Renal cortex interstitium (tissue), 11 donors: ENCODE data around the gene ATOH8. TPM values are rescaled to one million over a fixed set of nuclear protein-coding genes. Genes with fewer than 3 reads are reported as not detected.

Experiments used
- DNase-seq, 11 donors: peaks; one replicate each; pipeline ENCODE4 v3.0.0-alpha.2; 2013; ENCODE audit warnings: low read depth in 9 of 11, low spot score in 4 of 11; ENCODE audit errors: extremely low read depth in 1 of 11
- polyA plus RNA-seq, 3 donors: library from polyadenylated mRNA; unstranded; fragments of 120-200 nt; gene quantifications; one replicate each; pipeline ENCODE4 v1.2.1, GENCODE V29; 2013; ENCODE audit not compliant: insufficient read length in 3 of 3

The ATOH8 gene
- polyA plus RNA-seq, 3 donors: 10.3 to 16.0 (median 14.8) TPM

DNA sequence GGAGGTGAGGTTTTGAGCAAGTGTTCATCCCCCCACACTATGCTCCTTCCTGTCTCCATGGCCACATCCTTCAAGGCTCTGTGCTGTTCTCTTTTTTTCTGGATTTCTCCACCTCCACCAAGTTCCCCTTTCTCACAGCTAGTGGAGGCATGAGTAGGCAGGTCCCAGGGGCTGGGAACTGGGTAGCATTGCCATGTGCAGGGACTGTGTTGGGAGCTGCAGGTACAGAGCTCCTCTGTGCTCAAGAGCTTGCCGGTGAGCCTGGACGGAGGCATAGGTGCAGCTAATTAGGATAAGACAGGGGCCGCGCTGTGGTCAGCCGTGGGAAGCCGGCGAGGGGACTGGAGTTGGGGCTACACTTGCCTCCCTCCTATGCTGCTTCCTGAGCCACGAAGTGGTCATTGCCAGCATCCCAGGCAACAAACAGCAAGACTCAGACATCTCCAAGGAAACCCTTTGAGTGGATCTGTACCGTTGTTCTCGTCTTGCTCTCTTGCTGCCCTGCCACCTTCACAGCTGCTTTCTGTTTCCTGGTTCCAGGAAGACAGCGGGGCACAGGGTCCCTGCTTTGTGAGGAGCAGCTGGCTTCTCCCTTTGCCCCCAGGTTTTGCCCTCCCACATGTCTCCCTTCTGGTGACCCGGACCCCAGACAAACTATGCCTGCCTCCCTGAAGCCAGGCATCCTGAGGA lies 36.9 kb downstream of the ATOH8 start:
- no peak for DNase-seq

DNA sequence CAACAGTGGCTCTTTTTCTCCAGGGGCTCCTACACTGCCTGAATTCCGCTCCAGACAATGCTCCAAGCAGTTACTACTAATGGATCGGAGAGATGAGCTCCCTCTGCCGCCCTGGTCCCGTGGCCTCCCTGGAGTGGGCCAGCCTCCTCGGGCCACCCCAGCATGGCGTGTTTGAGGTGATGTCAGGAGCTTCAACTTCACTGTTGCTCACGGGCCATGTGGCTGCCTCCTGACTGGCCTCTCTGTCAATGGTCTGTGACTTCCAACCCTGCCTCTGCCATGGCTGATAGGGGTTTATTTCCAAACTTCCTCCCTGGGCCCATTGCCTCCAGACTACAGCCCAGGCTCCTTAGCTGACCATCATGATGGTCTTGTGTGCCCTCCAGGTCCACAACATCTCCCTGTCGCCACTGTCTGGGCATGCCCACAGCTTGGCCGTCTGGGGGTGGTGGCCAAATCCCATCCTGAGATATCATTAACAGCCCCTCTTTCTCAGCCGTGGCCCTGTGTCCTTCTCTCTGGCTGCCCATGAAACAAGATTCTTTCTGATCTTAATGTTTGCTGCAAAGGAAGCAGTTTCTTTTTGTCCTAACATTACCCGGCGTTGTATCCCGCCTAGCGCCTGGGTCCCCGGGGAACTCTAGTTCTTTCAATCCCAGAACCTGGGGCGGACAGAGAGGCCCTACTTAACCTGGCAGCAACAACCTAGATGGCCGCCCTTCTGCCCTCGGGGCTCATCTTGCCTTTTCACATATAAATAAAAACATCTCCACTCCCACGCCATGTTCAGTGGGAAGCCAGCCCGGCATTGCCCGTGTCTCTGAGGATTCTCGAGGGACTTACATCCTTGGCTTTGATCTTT lies 38.1 kb downstream of the ATOH8 start:
- no peak for DNase-seq

DNA sequence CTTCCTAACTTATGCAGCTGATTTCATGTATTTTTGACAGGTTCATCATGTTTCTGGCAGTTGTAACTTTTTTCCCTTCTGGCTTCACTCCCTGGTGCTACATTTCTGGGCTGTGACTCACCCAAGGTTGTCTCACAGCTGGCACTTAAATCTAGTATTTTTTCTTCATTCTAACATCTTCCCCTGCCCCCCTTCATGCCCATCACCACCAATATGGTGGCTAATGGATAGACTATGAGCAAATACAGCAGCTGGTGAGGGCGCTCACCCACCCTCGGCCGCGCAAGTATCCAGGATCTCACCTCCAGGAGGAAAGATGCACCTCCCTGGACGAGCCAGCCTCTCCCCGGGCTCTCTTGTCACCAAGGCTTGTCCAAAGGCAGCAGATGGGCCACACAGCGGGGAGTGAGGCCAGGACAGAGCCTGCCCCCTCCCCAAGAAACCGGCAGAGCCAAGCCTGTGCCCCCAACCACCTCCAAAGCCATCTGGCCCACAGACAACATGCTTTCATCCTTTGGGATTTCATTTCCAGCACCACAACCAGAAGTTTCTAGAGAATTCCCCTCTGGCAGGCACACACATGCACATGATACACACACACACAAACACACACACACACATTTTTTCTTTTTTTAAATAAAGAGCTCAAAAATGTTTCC lies 39.1 kb downstream of the ATOH8 start:
- no peak for DNase-seq

GRCh38 chr2:85793584-85793983 lies 39.8 kb downstream of the ATOH8 start:
- no peak for DNase-seq

DNA sequence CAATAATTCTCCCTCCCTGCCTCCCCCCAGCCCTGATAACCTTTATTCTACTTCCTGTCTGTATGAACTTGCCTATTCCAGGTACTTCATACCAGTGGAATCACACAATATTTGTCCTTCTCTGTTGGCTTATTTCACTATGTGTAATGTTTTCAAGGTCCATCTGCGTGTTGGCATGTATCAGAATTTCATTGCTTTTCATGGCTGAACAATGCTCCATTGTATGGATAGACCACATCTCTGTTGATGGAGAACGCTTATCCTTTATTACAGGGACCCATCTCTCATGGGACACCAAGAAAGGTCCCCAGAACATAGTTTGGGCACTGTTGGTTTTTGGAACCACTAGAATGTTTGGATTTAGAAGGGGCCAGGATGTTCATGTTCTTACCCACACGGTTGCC lies 40.2 kb downstream of the ATOH8 start:
- DNase-seq: no peak

- no peak for DNase-seq
Measured at GRCh38 chr2:85794491-85795121, 40.8 kb downstream of the ATOH8 start.

GRCh38 chr2:85795331-85796045 lies 41.7 kb downstream of the ATOH8 start:
- DNase-seq: no peak

DNA sequence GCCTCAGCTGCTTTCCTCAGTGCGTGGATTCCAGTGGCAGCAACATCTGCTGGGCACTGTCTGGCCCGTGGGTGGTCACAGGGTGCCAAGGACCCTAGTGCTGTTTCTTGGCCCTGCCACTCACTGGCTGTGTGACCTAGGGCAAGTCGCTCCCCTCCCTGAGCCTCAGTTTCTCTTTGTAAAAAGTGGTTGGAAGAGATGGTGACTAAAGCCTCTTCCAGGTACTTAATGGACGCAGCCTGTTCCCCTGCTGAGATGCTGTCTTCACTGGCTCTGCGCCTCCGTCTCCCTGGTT lies 42.2 kb downstream of the ATOH8 start:
- DNase-seq: no peak

DNA sequence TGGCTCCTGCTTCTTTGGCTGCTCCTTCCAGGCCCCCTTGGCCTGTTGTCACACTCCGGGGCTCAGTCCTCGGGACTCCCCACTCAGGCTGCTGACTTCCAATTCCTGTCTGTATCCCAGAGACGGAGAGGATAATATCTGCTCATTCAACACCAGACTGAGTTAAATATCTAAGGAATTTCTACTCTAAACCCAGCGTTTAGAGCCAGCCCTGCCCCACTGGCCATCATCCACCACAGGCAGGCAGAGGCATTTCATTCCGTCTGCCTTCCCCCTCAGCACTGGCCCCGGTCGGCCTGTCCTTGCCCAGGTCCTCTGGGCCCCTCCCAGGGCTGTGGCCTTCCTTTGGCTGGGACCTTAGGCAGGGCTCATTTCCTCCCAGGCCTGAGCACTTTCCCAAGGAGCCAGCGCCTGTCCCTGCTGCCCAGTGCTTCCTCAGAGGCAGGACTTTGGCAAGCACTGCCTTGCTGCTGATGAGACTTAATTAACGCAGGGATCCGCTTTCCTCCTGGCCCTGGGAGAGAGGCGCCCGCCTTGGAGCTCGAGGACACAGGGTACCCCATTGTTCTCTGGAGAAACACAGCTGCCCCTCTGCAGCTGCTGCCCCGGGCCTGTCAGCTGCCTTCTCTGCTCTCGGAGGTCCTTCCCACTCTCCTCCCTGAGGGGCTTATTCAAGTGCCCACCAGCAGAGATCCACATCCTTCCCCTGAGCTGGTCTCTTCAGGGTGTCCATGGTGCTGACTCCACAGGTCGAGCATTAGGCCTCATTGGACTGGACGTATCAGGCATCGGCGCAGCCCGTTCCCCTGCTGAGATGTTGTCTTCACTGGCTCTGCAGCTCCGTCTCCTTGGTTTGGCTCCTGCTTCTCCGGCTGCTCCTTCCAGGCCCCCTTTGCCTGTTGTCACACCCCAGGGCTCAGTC lies 42.8 kb downstream of the ATOH8 start:
- no peak for DNase-seq

- DNase-seq: no peak
Measured at GRCh38 chr2:85797263-85797660, 43.5 kb downstream of the ATOH8 start.

DNA sequence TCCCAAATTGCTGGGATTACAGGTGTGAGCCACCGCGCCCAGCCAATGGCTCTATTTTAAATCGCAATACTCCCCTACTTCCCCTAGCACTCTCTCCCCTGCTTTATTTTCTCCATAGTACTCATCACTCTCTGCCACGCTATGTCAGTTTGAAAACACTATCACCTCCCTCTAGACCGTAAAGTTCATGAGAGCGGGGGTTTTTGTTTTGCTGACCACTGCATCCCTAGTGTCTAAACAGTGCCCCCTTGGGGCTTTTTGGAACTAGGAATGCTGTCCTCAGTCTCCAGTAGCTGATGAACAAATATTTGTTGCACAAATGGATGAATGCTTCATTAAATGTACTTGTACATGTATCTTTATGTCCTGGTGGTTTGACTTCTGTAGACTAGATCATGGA lies 44.1 kb downstream of the ATOH8 start:
- DNase-seq: peak in 1 of 11 donors; percentile 40

DNA sequence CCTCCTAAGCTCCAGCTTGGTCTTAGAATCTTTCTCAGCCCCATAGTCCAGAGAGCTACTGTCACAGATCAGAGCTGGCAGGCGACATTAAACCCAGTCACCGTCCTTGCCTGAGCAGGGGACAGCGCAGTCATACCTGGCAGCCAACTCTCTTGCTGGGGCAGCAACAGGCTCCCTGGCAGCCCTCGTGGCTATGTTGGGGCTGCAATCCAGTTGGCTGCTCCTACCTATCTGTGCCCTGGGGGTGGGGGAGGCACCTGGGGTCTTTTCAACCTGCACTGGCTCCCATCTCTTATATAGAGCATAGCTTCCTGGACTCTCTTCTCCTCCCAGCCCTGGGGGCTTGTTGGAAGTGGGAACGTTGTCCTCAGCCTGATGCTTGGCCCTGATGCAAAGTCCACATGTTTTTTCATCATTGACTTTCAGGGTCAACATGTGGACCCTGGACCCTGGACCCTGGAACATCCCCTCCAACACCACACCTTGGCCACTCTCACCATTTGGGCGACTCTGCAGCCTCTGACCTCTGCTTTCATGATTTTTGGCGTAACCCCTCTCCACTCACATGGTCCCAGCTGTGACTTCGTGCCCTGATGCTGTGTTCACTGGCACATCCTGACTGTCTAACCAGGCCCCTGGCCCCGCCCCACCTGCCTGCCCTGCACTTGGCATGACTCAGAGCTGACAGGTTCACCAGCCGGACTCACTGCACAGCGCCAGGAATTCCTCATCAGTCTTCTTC lies 45.6 kb downstream of the ATOH8 start:
- no peak for DNase-seq

- no peak for DNase-seq
Measured at GRCh38 chr2:85800586-85800985, 46.8 kb downstream of the ATOH8 start.

GRCh38 chr2:85801871-85802270 lies 48.1 kb downstream of the ATOH8 start:
- DNase-seq: no peak

- no peak for DNase-seq
Measured at GRCh38 chr2:85802354-85803103, 48.7 kb downstream of the ATOH8 start.

DNA sequence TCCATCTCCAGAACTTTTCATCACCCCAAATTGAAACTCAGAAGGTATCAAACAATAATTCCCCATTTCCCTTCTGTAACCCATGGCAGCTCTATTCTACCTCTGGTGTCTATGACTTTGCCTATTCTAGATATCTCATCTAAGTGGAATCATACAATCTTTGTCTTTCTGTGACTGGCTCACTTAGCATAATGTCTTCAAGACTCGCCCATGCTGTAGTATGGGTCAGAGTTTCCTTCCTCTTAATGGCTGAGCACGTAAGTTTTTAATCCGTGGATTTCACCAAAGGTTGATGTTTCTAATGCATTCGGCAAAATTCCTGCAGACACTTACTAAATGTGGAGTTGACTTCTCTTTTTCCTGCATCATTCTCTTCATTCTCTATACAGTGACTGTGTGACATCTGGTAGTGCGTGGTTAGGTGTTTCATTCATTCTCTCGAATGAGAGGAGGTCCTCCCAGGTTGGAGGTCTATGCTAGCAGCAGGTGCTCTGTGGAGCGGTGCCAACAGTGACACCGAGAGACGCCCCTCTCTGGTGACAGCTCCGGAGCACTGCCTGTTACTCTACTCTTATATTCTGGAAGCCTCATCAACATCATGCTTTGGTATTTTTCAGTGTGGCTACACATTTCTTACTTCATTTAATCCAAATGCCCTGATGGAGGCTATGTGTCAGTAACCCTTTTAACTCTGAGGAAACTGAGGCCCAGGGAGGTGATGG lies 50.1 kb downstream of the ATOH8 start:
- DNase-seq: no peak
